GM19397 (cell line): ENCODE measurements around the gene GSTA2.
"Not testable (repeated sequence)": the region's sequence is repeated elsewhere in the genome, so short reads cannot be mapped to it uniquely, and the experiment has no call there.

ENCODE experiments used
- ATAC-seq: cut with Tn5 transposase; IDR thresholded peaks from one replicate; pipeline ENCODE4 v1.9.1; 2021; ENCODE audit warnings: mild to moderate bottlenecking, moderate library complexity; ENCODE audit not compliant: unreplicated experiment

The GSTA2 gene

GRCh38 chr6:52760105-52760765 lies 3.0 kb downstream of the GSTA2 start:
- no peak for ATAC-seq

- no peak for ATAC-seq
These were observed 4.2 kb downstream of the GSTA2 start for GRCh38 chr6:52759085-52759484.

- ATAC-seq, result not testable (repeated sequence)
These were observed 5.5 kb downstream of the GSTA2 start for GRCh38 chr6:52757651-52758338.

GRCh38 chr6:52754443-52754842 lies 8.8 kb downstream of the GSTA2 start:
- no peak for ATAC-seq

- not testable (repeated sequence) for ATAC-seq
These were observed 10.1 kb downstream of the GSTA2 start for GRCh38 chr6:52753137-52753536.

- no peak for ATAC-seq
These were observed 11.0 kb downstream of the GSTA2 start for GRCh38 chr6:52752310-52752709.

- ATAC-seq, result no peak
These were observed 13.6 kb downstream of the GSTA2 start for GRCh38 chr6:52749556-52750152.

GRCh38 chr6:52747301-52747700 lies 16.0 kb downstream of the GSTA2 start:
- ATAC-seq, result not testable (repeated sequence)

- no peak for ATAC-seq
These were observed 17.1 kb downstream of the GSTA2 start for GRCh38 chr6:52746213-52746612.

GRCh38 chr6:52745764-52746201 lies 17.5 kb downstream of the GSTA2 start:
- no peak for ATAC-seq

- ATAC-seq, result no peak
These were observed 21.4 kb downstream of the GSTA2 start for GRCh38 chr6:52741872-52742271.

- no peak for ATAC-seq
These were observed 23.6 kb downstream of the GSTA2 start for GRCh38 chr6:52739627-52740026.

GRCh38 chr6:52739134-52739533 lies 24.1 kb downstream of the GSTA2 start:
- ATAC-seq, result no peak

GRCh38 chr6:52736145-52736544 lies 27.1 kb downstream of the GSTA2 start:
- no peak for ATAC-seq

- ATAC-seq, result no peak
These were observed 28.2 kb downstream of the GSTA2 start for GRCh38 chr6:52735071-52735470.

- no peak for ATAC-seq
These were observed 29.2 kb downstream of the GSTA2 start for GRCh38 chr6:52734072-52734471.

GRCh38 chr6:52733172-52733571 lies 30.1 kb downstream of the GSTA2 start:
- ATAC-seq, result no peak

GRCh38 chr6:52731719-52732118 lies 31.6 kb downstream of the GSTA2 start:
- ATAC-seq, result no peak

- no peak for ATAC-seq
These were observed 33.7 kb downstream of the GSTA2 start for GRCh38 chr6:52729576-52729975.

- ATAC-seq, result no peak
These were observed 34.9 kb downstream of the GSTA2 start for GRCh38 chr6:52728394-52728793.

- ATAC-seq, result no peak
These were observed 35.4 kb downstream of the GSTA2 start for GRCh38 chr6:52727908-52728307.
